Vagina (tissue), 2 donors: Measurements from ENCODE around the gene FADS3. TPM values are rescaled to one million over a fixed set of nuclear protein-coding genes. Genes with fewer than 3 reads are reported as not detected.
"Not testable (repeated sequence)": the region's sequence is repeated elsewhere in the genome, so short reads cannot be mapped to it uniquely, and the experiment has no call there.

Experiments
- DNase-seq, 2 donors: peaks; one replicate each; pipeline ENCODE4 v3.0.0-alpha.2; 2017; ENCODE audit errors: extremely low spot score in 2 of 2
- H3K27ac ChIP-seq: fragments of 200-600 bp; sonication (generic); one replicate; pipeline ENCODE4 v1.5.1; 2019
- H3K27me3 ChIP-seq: fragments of 200-600 bp; sonication (generic); one replicate; pipeline ENCODE4 v1.5.1; 2019
- H3K36me3 ChIP-seq, 2 donors: fragments of 200-600 bp; sonication (generic); one replicate each; pipeline ENCODE4 v1.5.1; 2017 to 2019
- H3K4me1 ChIP-seq: fragments of 200-600 bp; sonication (generic); one replicate; pipeline ENCODE4 v1.5.1; 2019
- H3K4me3 ChIP-seq, 2 donors: fragments of 200-600 bp; sonication (generic); 1 replicate in 1 of 2; 2 replicates in 1 of 2; pipeline ENCODE4 v1.5.1; 2016 to 2019
- H3K9me3 ChIP-seq: fragments of 200-600 bp; sonication (generic); one replicate; pipeline ENCODE4 v1.5.1; 2019
- CTCF ChIP-seq, 3 experiments: fragments of 450-650 bp in 2 of 3; fragments of 200-600 bp in 1 of 3; sonication (generic) in 1 of 3; IDR thresholded peaks; one replicate each; pipeline ENCODE4 v1.5.1; 2017 to 2019; ENCODE audit warnings: antibody characterized with exemption in 3 of 3, mild to moderate bottlenecking in 2 of 3, moderate library complexity in 2 of 3
- POLR2A ChIP-seq, 2 donors: fragments of 450-650 bp; IDR thresholded peaks; one replicate each; pipeline ENCODE4 v1.6.1; 2017; ENCODE audit warnings: antibody characterized with exemption in 2 of 2, mild to moderate bottlenecking in 2 of 2, moderate library complexity in 2 of 2
- POLR2AphosphoS5 ChIP-seq, 2 donors: sonication (generic); formaldehyde crosslinking; IDR thresholded peaks; one replicate each; pipeline ENCODE4 v1.9.0; 2017; ENCODE audit warnings: antibody characterized with exemption in 2 of 2, mild to moderate bottlenecking in 2 of 2, low read depth in 1 of 2; ENCODE audit not compliant: insufficient read depth in 1 of 2
- intact Hi-C: fragments of 100-400 bp; cut with DNase I; formaldehyde crosslinking; loops from one replicate; pipeline ENCODE4 v1.15.1; 2023
- total RNA-seq: library from RNA; depleted of rRNA; stranded (reverse); fragments of >200 nt; gene quantifications from one replicate; pipeline ENCODE4 v1.2.3, GENCODE V29; 2016

FADS3 gene
- total RNA-seq, 1 donor from 2014 or later = 41.5 TPM

- no peaks in the 10 kb centered on the region for H3K27me3 ChIP-seq
- intact Hi-C loops = no loop called here
- H3K4me1 ChIP-seq = peaks cover 11% of the 10 kb centered on the region
- DNase-seq = no peak
- H3K9me3 ChIP-seq = no peaks in the 10 kb centered on the region
- no peak overlapping the region for H3K27ac ChIP-seq
- TF ChIP-seq POLR2AphosphoS5 (IDR thresholded peaks at IDR 0.05; ENCODE audit: insufficient read depth in 1 of 2, low read depth in 1 of 2) = no peak
- no peak for TF ChIP-seq CTCF (IDR thresholded peaks at IDR 0.05)
- TF ChIP-seq POLR2A (IDR thresholded peaks at IDR 0.05) = no peak
- H3K36me3 ChIP-seq = no peaks in the 10 kb centered on the region
- no peak overlapping the region for H3K4me3 ChIP-seq
Observed at GRCh38 chr11:61885166-61885778, 6.1 kb downstream of the FADS3 start.

- intact Hi-C loops = no loop called here
- TF ChIP-seq POLR2AphosphoS5 (IDR thresholded peaks at IDR 0.05; ENCODE audit: insufficient read depth in 1 of 2, low read depth in 1 of 2) (no peak), POLR2A (IDR thresholded peaks at IDR 0.05) (no peak), CTCF (IDR thresholded peaks at IDR 0.05) (no peak)
- no peak overlapping the region for H3K4me3 ChIP-seq
- H3K27me3 ChIP-seq = no peaks in the 10 kb centered on the region
- DNase-seq = no peak
- no peaks in the 10 kb centered on the region for H3K9me3 ChIP-seq
- H3K4me1 ChIP-seq = peaks cover 5% of the 10 kb centered on the region
- no peak overlapping the region for H3K27ac ChIP-seq
- H3K36me3 ChIP-seq = no peaks in the 10 kb centered on the region
Observed at GRCh38 chr11:61883947-61884346, 7.4 kb downstream of the FADS3 start.

DNA sequence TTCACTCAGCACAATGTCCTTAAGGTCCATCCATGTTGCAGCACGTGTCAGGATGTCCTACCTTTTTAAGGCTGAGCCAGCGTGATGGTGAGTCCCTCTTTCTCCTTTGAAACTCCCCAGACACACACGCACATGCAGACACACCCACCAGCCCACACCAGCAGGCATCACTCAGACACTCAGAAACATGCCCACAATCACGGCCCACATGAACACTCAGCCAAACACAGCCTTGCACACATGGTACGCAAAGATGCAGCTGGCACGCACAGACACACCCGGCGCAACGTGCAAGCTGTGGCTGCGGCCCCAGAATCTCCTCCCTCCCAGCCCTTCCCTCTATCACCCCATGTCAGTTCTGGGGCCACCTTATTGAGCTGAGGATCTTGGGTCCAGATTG lies 8.0 kb downstream of the FADS3 start:
- TF ChIP-seq POLR2AphosphoS5 (IDR thresholded peaks at IDR 0.05; ENCODE audit: insufficient read depth in 1 of 2, low read depth in 1 of 2) (no peak), POLR2A (IDR thresholded peaks at IDR 0.05) (no peak), CTCF (IDR thresholded peaks at IDR 0.05) (no peak)
- intact Hi-C loops = no loop called here
- H3K4me3 ChIP-seq = no peak overlapping the region

GRCh38 chr11:61882879-61883278 lies 8.5 kb downstream of the FADS3 start:
- TF ChIP-seq POLR2AphosphoS5 (IDR thresholded peaks at IDR 0.05; ENCODE audit: insufficient read depth in 1 of 2, low read depth in 1 of 2) (no peak), POLR2A (IDR thresholded peaks at IDR 0.05) (no peak)
- H3K4me3 ChIP-seq = no peak overlapping the region
- H3K36me3 ChIP-seq = no peaks in the 10 kb centered on the region
- intact Hi-C loops = no loop called here
- H3K9me3 ChIP-seq = no peaks in the 10 kb centered on the region
- no peak for DNase-seq
- H3K27me3 ChIP-seq = no peaks in the 10 kb centered on the region
- peaks cover 4% of the 10 kb centered on the region for H3K4me1 ChIP-seq
- H3K27ac ChIP-seq = no peak overlapping the region

More for the DNA sequence above, 8.0 kb downstream of the FADS3 start:
- DNase-seq = no peak
- H3K27me3 ChIP-seq = no peaks in the 10 kb centered on the region
- H3K27ac ChIP-seq = no peak overlapping the region
- peaks cover 5% of the 10 kb centered on the region for H3K4me1 ChIP-seq
- H3K9me3 ChIP-seq = no peaks in the 10 kb centered on the region
- H3K36me3 ChIP-seq = no peaks in the 10 kb centered on the region

- H3K4me3 ChIP-seq, intact Hi-C loops, H3K4me1 ChIP-seq, H3K27ac ChIP-seq, H3K36me3 ChIP-seq, DNase-seq, H3K27me3 ChIP-seq, H3K9me3 ChIP-seq: not testable (repeated sequence)
Observed at GRCh38 chr11:61882267-61882666, 9.1 kb downstream of the FADS3 start.

- Histone ChIP-seq H3K27ac (no peak overlapping the region), H3K36me3 (no peaks in the 10 kb centered on the region), H3K27me3 (no peaks in the 10 kb centered on the region), H3K9me3 (no peaks in the 10 kb centered on the region), H3K4me1 (no peaks in the 10 kb centered on the region), H3K4me3 (no peak overlapping the region)
- TF ChIP-seq CTCF (IDR thresholded peaks at IDR 0.05) (no peak), POLR2AphosphoS5 (IDR thresholded peaks at IDR 0.05; ENCODE audit: insufficient read depth in 1 of 2, low read depth in 1 of 2) (no peak), POLR2A (IDR thresholded peaks at IDR 0.05) (no peak)
- intact Hi-C loops = no loop called here
- DNase-seq = no peak
Observed at GRCh38 chr11:61881397-61881796, 9.9 kb downstream of the FADS3 start.
